GM19468 (cell line): ENCODE data around the gene PLN.

Experiments
- ATAC-seq: cut with Tn5 transposase; IDR thresholded peaks from one replicate; pipeline ENCODE4 v1.9.1; 2021; ENCODE audit warnings: mild to moderate bottlenecking, moderate library complexity, moderate number of reproducible peaks; ENCODE audit not compliant: unreplicated experiment; ENCODE audit errors: extremely low read depth

PLN gene

DNA sequence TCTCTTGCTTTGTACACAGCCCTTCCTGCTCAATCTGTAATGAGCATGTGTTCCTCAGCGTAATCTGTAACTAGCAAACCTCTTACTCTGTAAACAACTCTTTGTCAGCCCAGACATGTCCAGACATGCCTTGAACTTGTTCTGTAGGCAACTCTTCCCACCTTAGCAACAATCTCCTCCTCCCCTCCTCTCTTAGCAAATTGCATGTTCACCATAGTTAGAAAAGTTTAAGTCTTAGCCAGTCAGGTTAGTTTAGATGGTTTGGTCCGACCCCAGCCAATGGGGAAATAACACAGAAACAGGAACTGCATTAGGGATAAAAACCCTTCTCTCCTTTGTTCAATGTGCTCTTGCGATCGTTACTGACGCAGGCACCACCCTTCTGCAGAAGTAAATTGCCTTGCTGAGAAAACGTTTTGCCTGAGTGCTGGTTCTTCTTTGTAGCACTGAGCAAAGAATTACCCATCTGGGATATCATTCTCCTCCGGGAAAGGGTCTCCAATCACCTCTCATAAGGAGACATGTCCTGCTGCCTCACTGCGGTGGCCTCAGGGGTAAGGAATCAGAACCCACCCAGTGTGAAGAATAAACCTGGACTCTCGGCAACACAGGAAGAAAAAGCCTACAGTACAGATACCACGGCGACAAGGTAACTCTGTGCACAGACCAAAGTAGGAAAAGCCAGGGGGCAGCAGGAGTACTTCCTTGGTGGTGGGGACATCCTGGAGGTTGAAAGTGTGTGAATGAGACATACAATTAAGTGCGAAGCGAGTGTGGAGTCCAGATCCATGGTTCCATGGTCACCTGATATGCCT, 26.2 kb downstream of the PLN start:
- ATAC-seq: no peak

DNA sequence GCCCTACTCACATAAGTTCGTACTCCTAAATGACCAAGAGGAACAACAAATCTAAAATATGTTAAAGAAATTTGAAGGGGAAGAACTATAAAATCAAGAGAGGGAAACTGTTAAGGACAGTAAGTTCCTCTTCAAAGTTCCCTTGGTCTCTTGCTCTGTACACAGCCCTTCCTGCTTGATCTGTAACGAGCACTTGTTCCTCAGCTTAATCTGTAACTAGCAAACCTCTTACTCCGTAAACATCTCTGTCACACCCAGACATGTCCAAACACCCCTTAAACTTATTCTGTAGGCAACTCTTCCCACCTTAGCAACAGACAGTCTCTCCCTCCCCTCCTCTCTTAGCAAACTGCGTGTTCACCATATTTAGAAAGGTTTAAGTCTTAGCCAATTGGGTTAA, 29.9 kb downstream of the PLN start:
- no peak for ATAC-seq

DNA sequence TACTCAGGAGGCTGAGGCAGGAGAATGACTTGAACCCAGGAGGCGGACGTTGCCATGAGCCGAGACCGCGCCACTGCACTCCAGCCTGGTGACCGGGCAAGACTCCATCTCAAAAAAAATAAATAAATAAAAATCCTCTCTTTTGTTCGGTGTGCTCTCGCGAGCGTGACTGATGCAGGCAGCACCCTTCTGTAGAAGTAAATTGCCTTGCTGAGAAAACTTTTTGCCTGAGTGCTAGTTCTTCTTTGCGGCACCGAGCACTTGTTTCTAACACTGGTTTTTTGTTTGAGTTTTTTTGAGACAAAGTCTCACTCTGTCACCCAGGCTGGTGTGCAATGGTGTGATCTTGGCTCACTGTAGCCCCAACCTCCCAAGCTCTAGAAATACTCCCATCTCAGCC, 30.5 kb downstream of the PLN start:
- ATAC-seq: no peak

DNA sequence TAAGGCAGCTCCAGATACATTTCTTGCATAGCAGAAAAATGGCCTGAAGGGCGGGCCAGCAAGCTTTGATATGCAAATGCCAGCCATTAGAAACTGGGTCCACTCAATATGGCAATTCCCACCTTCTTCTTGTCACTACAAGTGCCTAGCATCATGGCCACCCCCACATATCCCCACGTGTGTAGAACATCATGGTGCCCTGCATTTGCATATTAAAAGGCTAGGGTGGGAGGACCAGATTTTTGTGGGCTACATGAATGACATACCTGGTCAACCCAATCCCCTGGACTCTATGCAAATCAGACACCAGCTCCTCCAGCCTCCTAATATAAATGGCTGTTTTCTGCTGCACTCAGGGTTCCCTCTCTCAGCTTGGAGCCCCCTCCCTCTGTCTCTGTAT, 31.7 kb downstream of the PLN start:
- no peak for ATAC-seq

DNA sequence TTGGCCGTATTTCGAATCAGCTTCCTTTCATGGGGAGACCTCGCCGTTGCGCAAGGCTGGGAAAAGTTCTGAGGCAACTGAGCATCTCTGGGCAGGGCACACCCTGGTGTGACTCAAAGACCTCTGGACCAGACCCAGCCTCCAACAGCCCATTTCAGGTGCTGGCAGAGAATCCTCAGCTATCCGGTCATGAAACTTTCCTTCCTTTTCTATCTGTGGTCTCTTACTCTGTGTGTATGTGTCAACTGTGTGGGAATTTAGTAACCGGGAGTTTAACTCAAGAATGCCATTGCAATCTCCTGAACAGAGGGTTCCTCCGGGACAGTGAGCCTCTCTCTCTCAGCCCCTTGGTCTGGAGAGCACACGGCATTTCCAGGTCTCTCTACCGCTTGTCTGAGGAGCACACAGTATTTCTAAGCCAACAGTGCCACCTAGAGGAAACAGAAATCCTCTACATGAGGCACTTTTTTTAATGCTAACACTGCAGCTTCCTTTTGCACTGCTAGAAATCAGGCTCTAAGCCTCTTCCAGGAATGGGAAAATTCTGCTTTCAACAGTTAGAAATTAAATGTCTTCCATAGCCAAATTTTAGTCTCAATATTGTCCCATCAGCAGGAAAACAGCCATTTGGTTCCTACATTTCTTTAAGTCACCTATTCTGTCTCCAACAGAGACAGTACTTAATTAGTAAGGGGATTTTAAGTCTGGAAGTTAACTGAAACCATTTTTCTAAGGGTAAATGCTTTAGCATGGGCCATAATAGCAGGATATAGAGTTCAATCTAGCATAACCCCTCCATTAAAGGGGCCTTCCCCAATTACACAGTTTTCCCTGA, 32.7 kb downstream of the PLN start:
- no peak for ATAC-seq

DNA sequence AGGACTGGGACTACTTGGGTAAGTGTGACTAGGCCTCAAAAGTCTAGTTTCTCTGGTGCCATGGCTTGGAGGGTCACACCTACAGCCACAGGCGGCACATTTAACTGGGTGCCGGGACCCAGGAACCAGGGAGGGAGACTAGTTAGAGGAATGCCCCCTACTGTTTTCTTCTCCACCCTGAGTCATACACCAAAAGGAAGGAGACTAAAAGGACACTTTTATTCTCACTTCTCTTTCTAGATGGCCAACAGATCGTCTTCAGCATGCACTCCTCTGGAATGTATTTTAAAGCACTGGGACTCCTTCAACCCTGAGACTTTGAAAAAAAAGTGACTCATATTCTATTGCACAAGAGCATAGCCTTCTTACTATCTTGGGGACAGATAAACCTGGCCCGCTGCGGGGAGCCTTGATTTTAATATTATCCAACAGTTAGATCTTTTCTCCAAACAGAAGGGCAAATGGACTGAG, 33.4 kb downstream of the PLN start:
- ATAC-seq: no peak

DNA sequence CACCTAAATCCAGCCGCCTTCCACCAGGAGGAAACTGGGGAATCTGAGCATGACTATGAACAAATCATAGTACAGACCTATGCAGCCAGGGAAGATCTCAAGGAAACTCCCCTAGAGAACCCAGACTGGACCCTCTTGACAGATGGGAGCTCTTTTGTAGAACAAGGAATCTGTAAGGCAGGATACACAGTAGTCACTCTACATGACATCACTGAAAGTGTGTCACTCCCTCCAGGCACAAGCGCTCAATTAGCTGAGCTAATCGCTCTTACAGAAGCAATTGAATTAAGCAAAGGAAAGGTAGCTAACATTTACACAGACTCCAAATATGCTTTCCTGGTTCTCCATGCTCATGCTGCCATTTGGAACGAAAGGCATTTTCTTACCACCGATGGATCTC, 36.8 kb downstream of the PLN start:
- no peak for ATAC-seq

DNA sequence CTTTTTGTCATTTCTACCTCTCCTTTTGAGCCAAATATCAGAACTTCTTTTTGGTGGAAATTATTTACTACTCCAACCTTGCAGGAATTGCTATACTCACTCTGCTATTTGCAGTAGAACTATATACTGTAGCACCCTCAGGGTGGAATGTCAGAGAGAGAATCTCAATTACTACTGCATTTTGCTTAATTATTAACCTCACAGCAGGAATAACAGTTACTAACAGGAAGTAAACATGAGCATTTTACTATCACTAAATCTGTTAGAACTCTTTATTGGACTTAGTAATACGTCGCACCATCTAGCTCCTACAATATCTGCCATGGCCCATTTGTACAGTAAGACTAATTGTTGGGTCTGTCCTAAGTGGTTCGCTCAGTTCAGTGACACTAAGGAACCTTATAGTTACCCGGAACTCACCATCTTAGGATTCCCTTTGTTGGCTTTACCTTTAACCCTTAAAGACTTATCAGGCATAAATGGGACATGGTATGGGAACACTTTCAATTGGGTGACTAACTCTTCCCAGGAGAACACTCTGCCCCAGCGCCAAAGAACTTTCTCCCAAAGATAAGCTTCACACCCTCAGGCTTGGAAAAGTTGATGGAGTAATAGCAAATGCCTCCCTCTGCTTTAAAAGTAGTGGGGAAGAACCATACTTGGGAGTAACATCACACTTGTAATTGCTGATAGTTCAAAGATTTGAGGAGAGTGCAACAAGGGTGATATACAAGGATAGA, 38.8 kb downstream of the PLN start:
- ATAC-seq: no peak

DNA sequence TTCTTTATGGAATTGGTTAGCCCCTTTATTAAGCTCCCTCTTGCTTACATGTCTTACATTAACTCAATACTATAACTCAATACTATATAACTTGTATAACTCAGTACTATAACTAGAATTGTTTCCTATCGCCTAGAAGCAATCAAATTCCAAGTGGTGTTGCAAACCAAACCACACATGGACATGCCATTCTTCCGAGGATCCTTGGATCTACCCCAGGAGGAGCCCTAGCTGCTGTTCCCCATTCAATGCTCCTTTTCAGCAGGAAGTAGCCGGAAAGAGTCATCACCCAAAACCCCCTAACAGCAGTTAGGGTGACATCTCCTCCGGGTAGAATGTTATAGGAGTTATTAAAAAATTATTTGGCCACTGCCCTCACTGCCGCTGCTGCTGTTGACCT, 40.5 kb downstream of the PLN start:
- no peak for ATAC-seq

DNA sequence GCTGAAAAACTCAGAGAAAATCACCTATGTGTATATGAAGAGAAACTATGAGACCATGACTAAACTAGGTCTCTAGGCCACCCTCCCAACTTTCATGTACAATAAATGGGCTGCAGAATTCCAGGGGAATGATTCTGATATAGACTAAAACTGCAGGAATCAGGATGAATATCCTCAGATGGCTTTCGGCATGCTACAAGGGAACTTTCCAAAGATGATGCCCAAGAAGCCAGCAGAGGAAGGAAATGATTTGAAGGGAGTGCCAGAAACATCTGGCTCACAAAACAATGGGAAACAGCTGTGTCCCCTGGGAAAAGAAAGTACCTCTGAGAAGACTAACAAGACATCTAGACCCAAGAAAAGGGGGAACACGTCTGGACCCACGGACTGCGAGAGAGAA, 41.1 kb downstream of the PLN start:
- no peak for ATAC-seq

DNA sequence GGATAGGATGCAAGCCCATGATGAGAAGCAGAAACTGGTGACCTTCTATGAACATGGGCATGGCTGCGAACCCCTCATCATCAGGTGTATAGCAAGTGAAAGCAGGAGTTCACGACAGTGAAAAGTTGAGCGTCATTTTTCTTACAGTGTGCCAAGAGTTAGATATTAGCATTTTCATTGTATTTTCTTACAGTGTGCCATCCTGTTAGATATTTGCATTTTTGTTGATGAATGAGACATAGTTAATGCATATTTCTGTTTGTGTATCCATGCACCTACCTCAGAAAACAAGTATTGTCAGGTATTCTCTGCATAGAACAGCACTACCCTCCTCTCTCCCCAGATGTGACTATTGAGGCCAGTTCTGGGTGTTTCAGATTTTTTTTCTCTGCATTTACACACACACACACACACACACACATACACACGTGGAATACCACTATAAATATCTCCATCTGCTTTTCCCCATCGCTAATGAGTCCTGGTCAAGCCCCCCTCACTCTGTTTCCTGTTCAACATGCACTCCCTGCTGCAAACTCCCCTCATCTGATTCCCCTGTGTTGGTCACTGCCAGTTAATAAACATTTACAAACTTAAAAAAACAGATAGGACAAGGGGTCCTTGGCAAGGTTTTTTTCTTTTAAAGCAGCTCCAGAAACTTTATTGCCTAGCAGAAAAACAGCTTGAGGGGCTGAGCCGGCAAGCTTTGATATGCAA, 41.7 kb downstream of the PLN start:
- no peak for ATAC-seq

DNA sequence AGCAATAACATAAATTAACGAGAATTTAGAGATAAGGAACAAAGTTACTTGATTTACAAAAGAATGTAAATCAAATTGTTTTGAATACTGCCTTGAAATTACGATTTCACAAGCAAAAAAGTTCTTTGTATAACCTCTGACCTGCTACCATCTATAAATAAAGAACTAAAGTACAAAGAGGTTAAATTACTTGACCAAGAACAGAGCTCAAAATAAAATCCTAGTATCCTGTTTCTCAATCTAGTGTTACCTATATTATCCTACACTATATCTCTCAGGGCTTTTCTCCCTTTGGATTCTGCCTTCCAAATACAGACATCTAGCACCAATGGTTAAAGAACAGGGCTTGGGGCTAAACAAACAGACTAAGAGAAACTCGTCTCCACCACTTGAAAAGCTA, 43.8 kb downstream of the PLN start:
- no peak for ATAC-seq

DNA sequence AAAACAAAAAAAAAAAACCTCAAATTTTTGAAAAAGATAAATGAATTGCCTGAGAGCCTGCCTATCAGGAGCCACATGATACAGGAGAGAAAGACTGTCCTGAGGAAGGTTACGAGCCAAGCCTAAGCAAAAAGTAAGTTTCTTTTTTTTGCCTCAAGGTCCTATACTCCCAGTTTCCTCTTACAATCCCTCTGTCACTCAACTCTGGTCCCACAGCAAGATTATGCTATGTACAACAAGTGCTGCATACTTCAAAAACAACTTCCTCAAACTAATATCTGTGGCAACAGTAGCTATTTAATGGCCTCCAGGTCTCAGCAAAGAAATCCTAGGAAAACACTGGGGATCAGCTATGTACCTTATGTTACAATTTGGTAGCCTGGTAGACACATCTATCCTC, 46.8 kb downstream of the PLN start:
- no peak for ATAC-seq

DNA sequence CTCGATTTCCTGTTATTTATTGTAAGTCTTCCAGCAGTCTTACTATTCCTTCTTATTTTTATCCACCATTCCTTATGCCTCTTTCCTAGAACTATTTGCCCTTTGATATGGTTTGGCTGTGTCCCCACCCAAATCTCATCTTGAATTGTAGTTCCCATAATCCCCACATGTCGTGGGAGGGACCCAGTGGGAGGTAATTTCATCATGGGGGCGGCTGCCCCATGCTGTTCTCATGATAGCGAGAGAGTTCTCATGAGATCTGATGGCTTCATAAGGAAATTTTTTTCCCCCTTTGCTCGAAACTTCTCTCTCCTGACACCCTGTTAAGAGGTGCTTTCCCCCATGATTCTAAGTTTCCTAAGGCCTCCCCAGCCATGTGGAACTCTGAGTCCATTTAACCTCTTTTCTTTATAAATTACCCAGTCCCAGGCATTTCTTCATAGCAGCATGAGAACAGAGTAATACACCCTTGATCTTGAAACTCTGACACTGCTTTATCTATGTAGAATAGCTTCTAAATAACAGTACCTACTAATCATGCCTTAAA, 48.8 kb downstream of the PLN start:
- ATAC-seq: no peak

DNA sequence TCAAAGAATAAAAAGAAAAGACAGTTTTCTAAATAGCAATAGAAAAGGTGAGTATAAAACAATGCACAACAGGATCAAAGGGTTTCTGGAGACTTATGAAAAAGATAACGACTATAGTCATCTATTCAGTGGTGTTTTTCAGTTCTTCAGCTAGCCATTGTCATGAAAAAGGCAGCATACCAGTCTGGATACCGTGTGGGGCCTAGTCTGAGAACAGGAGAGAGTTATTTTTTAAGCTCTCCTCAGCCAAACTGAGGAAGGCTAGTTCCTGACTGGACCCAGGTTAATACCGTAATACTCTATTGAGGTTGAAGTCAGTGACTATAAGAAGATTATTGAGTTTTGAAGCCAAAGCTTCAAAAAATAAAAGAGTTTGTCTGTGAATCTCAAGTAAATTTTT, 49.5 kb downstream of the PLN start:
- ATAC-seq: no peak

DNA sequence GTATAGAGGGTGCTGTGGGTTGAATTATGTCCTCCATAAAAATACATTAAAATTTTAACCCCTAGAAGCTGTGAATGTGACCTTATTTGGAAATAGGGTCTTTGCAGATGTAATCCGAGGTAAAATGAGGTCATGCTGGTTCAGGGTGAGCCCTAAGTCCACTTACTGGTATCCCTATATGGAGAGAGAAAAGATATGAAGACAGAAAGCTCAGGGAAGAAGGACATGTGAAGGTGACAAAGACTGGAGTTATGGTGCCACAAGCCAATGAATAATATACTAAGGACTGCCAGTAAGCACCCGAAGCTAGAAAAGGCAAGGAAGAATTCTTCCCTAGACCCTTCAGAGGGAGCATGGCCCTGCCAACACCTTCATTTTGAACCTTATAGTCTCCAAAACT, 50.2 kb downstream of the PLN start:
- ATAC-seq: no peak

DNA sequence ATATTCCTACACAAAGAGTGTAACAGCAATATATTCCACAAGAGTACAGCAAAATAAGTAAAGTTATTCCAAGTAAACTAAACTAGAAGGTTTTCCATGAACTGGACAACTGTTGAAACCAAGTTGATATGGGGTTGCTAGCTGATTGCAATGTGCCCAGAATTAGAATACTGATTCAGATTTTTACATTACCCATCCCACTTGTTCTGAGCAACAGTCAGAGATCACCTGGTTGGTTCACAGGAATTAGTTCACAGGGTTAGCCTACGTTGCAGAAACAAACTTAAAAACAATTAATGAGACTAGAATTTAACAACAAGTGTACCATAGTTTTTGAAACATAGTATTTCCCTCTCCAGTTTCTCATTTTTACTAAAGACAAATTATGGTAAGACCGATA, 54.2 kb downstream of the PLN start:
- ATAC-seq: no peak

DNA sequence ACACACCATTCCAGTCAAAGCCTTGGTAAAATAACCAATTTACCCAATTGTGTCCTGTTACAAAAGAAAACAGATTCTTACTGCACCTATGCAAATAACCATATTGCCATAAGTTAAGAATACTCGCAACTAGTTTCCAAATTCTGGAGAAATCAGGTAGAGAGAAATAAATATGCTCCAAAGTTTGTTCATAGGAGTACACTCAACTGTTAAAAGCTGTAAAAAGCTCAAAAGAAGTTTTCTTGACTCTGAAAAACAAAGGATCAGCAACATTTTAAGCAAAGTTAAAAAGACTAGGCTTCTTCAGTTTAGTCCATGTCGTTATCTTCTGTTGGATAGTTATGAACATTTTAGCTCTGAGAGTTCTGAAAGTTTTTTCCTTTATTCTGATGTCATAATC, 55.3 kb downstream of the PLN start:
- ATAC-seq: no peak

DNA sequence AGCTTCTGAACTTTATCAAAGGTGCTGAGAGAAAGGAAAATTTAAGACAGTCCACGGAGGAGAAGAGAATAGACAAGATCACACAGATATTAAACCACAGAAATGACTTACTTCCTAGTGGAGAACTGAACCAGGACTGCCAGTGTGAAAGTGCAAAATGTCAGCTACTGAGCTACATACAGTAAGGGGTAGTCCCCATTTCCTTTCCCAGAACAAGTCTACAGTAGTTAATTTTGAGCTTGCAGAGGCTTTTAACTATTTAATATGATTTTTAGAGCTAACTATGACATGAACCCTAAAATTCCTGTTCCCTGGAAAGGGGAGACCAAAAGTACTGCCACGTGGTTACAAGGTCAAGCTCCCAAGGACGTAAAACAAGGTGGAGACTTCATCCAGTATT, 58.2 kb downstream of the PLN start:
- ATAC-seq: no peak

DNA sequence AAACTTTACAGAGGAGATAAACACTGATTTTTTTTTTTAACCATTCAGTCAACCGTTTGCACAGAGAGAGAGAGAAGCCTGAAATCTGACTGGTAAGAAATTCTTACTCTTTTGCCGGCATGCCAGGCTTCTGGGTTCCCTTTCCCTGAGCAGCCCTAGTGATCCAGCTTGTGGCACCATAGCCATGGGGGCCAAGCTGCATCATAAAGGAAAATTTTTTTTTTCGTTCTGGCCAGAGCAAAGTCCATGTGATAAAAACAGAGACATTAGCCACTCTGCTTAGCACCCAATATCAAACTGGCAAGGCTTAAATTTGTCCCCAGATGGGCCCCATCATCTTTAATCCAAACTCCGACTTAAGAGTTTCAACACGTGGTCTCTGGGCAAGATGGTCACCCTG, 58.8 kb downstream of the PLN start:
- ATAC-seq: no peak
